Astrocyte (in vitro differentiated cells and primary cell): ENCODE results near the gene LRRN4. TPM values are rescaled to one million over a fixed set of nuclear protein-coding genes. Genes with fewer than 3 reads are reported as not detected.

ENCODE experiments used
- DNase-seq: peaks from one replicate; pipeline ENCODE4 v3.0.0-alpha.2; 2010; ENCODE audit warnings: low read depth
- FAIRE-seq: peaks from 2 replicates; lab custom pipeline; 2011; peaks lifted over from hg19 to GRCh38; lab: Jason Lieb, UNC
- H2AFZ ChIP-seq: 2 replicates; pipeline ENCODE4 v1.6.0; 2012; ENCODE audit warnings: low read depth, low read length, inconsistent platforms
- H3K27ac ChIP-seq: 2 replicates; pipeline ENCODE4 v1.5.1; 2011; ENCODE audit warnings: low read depth, low read length, inconsistent platforms
- H3K27me3 ChIP-seq: 2 replicates; pipeline ENCODE4 v1.6.0; 2011; ENCODE audit warnings: low read length, inconsistent platforms; ENCODE audit not compliant: insufficient read depth
- H3K36me3 ChIP-seq: 2 replicates; pipeline ENCODE4 v1.5.1; 2011; ENCODE audit warnings: low read length, inconsistent platforms; ENCODE audit not compliant: insufficient read depth
- H3K4me1 ChIP-seq: 2 replicates; pipeline ENCODE4 v1.5.1; 2011; ENCODE audit warnings: low read length, inconsistent platforms; ENCODE audit not compliant: insufficient read depth
- H3K4me2 ChIP-seq: 2 replicates; pipeline ENCODE4 v1.6.0; 2012; ENCODE audit warnings: low read length, inconsistent platforms
- H3K4me3 ChIP-seq: 2 replicates; pipeline ENCODE4 v1.5.1; 2011; ENCODE audit warnings: low read depth, mild to moderate bottlenecking, low read length, inconsistent platforms; ENCODE audit not compliant: insufficient read depth
- H3K79me2 ChIP-seq: 2 replicates; pipeline ENCODE4 v1.6.0; 2012; ENCODE audit warnings: mild to moderate bottlenecking, low read length, inconsistent platforms; ENCODE audit not compliant: insufficient read depth
- H3K9ac ChIP-seq: 2 replicates; pipeline ENCODE4 v1.6.0; 2012; ENCODE audit warnings: mild to moderate bottlenecking, low read length, inconsistent platforms
- H3K9me3 ChIP-seq: 2 replicates; pipeline ENCODE4 v1.5.1; 2012; ENCODE audit warnings: low read depth, mild to moderate bottlenecking, low read length, inconsistent platforms; ENCODE audit not compliant: insufficient read depth
- H4K20me1 ChIP-seq: 2 replicates; pipeline ENCODE4 v1.6.0; 2012; ENCODE audit warnings: low read length, inconsistent platforms; ENCODE audit not compliant: insufficient read depth
- H3K27ac Mint-ChIP-seq: one replicate; pipeline ENCODE4 v1.8.0; 2021; ENCODE audit warnings: mild to moderate bottlenecking, mixed read lengths; ENCODE audit not compliant: unreplicated experiment
- H3K27me3 Mint-ChIP-seq: one replicate; pipeline ENCODE4 v1.8.0; 2021; ENCODE audit warnings: low read depth, mixed read lengths; ENCODE audit not compliant: unreplicated experiment
- H3K36me3 Mint-ChIP-seq: one replicate; pipeline ENCODE4 v1.8.0; 2021; ENCODE audit warnings: low read depth, mixed read lengths; ENCODE audit not compliant: unreplicated experiment
- H3K4me1 Mint-ChIP-seq: one replicate; pipeline ENCODE4 v1.8.0; 2021; ENCODE audit warnings: low read depth, mixed read lengths; ENCODE audit not compliant: unreplicated experiment
- H3K4me3 Mint-ChIP-seq: one replicate; pipeline ENCODE4 v1.8.0; 2021; ENCODE audit warnings: mild to moderate bottlenecking, moderate library complexity, mixed read lengths; ENCODE audit not compliant: unreplicated experiment
- H3K9me3 Mint-ChIP-seq: one replicate; pipeline ENCODE4 v1.8.0; 2021; ENCODE audit warnings: mild to moderate bottlenecking, mixed read lengths; ENCODE audit not compliant: unreplicated experiment
- CTCF ChIP-seq: IDR thresholded peaks from 2 replicates; pipeline ENCODE4 v1.5.1; 2011; ENCODE audit warnings: low read depth, mild to moderate bottlenecking, inconsistent platforms, low read length, moderate library complexity; ENCODE audit not compliant: insufficient read depth
- EZH2 ChIP-seq: IDR thresholded peaks from 2 replicates; pipeline ENCODE4 v1.6.1; 2012; ENCODE audit warnings: mild to moderate bottlenecking, low read length, inconsistent platforms; ENCODE audit not compliant: insufficient read depth
- total RNA-seq: library from RNA; stranded (reverse); gene quantifications from 2 replicates; pipeline ENCODE4 v1.2.1, GENCODE V29; 2021

LRRN4 gene
- total RNA-seq, 1 donor from 2014 or later, result 1.0 TPM

GRCh38 chr20:6070829-6071695 lies 17.2 kb upstream of the LRRN4 start:
- Histone ChIP-seq H3K79me2 (no peaks in the 10 kb centered on the region), H2AFZ (no peak overlapping the region), H3K4me1 (no peaks in the 10 kb centered on the region), H3K4me3 (no peak overlapping the region), H4K20me1 (no peaks in the 10 kb centered on the region), H3K36me3 (no peaks in the 10 kb centered on the region), H3K27ac (no peak overlapping the region), H3K9me3 (no peaks in the 10 kb centered on the region), H3K27me3 (no peaks in the 10 kb centered on the region), H3K9ac (no peak overlapping the region), H3K4me2 (no peak overlapping the region)
- no peak for DNase-seq
- Mint-ChIP-seq H3K4me1 (no peaks in the 10 kb centered on the region), H3K9me3 (no peaks in the 10 kb centered on the region), H3K27ac (no peak overlapping the region), H3K4me3 (no peak overlapping the region), H3K27me3 (no peaks in the 10 kb centered on the region), H3K36me3 (no peaks in the 10 kb centered on the region)
- TF ChIP-seq CTCF (no peak), EZH2 (no peak)
- no peak for FAIRE-seq

DNA sequence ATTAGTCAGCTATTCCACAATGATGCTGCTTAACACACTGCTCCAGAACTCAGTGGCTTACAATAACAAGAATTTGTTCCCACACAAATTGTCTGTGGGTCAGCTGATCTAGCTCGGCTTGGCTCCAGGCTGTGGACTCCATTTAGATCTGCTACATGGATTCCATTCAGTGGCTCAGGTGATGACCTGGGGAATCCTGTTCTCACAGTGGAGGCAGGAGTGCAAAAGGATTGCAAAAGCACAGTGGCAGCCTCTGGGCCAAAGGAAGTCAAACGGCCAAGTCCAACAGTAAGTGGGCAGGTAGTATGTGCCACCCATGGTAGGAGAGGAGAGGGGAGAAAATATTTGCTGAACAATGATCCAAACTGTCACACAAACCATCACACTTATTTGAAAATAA lies 15.8 kb upstream of the LRRN4 start:
- Histone ChIP-seq H3K4me2 (no peak overlapping the region), H3K9ac (no peak overlapping the region), H4K20me1 (no peaks in the 10 kb centered on the region), H3K27ac (no peak overlapping the region), H3K9me3 (no peaks in the 10 kb centered on the region), H3K36me3 (no peaks in the 10 kb centered on the region), H3K79me2 (no peaks in the 10 kb centered on the region), H2AFZ (no peak overlapping the region), H3K4me1 (no peaks in the 10 kb centered on the region), H3K4me3 (no peak overlapping the region), H3K27me3 (no peaks in the 10 kb centered on the region)
- H3K36me3 Mint-ChIP-seq, result no peaks in the 10 kb centered on the region
- no peak for FAIRE-seq
- H3K27ac Mint-ChIP-seq, result no peak overlapping the region
- H3K4me1 Mint-ChIP-seq, result no peaks in the 10 kb centered on the region
- H3K4me3 Mint-ChIP-seq, result no peak overlapping the region
- TF ChIP-seq CTCF, result no peak
- TF ChIP-seq EZH2, result no peak
- no peak for DNase-seq
- no peaks in the 10 kb centered on the region for H3K27me3 Mint-ChIP-seq
- H3K9me3 Mint-ChIP-seq, result no peaks in the 10 kb centered on the region

GRCh38 chr20:6067763-6068318 lies 14.0 kb upstream of the LRRN4 start:
- no peaks in the 10 kb centered on the region for H3K4me1 ChIP-seq
- H3K27ac ChIP-seq, result no peak overlapping the region
- Mint-ChIP-seq H3K36me3 (no peaks in the 10 kb centered on the region), H3K27me3 (no peaks in the 10 kb centered on the region), H3K4me3 (no peak overlapping the region), H3K4me1 (no peaks in the 10 kb centered on the region), H3K27ac (no peak overlapping the region), H3K9me3 (peaks cover 2% of the 10 kb centered on the region)
- H3K36me3 ChIP-seq, result no peaks in the 10 kb centered on the region
- H3K9me3 ChIP-seq, result no peaks in the 10 kb centered on the region
- FAIRE-seq (no peak), DNase-seq (no peak)
- H2AFZ ChIP-seq, result no peak overlapping the region
- no peaks in the 10 kb centered on the region for H3K27me3 ChIP-seq
- no peak overlapping the region for H3K4me2 ChIP-seq
- TF ChIP-seq EZH2 (no peak), CTCF (no peak)
- H3K79me2 ChIP-seq, result no peaks in the 10 kb centered on the region
- no peak overlapping the region for H3K4me3 ChIP-seq
- no peak overlapping the region for H3K9ac ChIP-seq
- H4K20me1 ChIP-seq, result no peaks in the 10 kb centered on the region
